GM18907 (cell line): ENCODE results near the gene TRANK1.
A peak's percentile ranks its signal among the peaks of the same experiment; 100 is the strongest.
"Not testable (repeated sequence)": the region's sequence is repeated elsewhere in the genome, so short reads cannot be mapped to it uniquely, and the experiment has no call there.

Experiments
- ATAC-seq: cut with Tn5 transposase; IDR thresholded peaks from one replicate; pipeline ENCODE4 v1.9.1; 2021; ENCODE audit warnings: mild to moderate bottlenecking, moderate library complexity; ENCODE audit not compliant: unreplicated experiment

The TRANK1 gene

GRCh38 chr3:36923523-36923943 is 21.3 kb downstream of the TRANK1 start:
- ATAC-seq: no peak

GRCh38 chr3:36920884-36921567 is 23.8 kb downstream of the TRANK1 start:
- no peak for ATAC-seq

- no peak for ATAC-seq
These were observed 25.3 kb downstream of the TRANK1 start for GRCh38 chr3:36919439-36920160.

- peak; percentile 83 for ATAC-seq
These were observed 26.8 kb downstream of the TRANK1 start for GRCh38 chr3:36918050-36918449.

- ATAC-seq: peak; percentile 96
These were observed 32.7 kb downstream of the TRANK1 start for GRCh38 chr3:36911990-36912804.

- no peak for ATAC-seq
These were observed 35.2 kb downstream of the TRANK1 start for GRCh38 chr3:36909666-36910065.

- ATAC-seq: no peak
These were observed 35.7 kb downstream of the TRANK1 start for GRCh38 chr3:36909181-36909580.

GRCh38 chr3:36908647-36909180 is 36.1 kb downstream of the TRANK1 start:
- ATAC-seq: no peak

- ATAC-seq: peak; percentile 30
These were observed 36.8 kb downstream of the TRANK1 start for GRCh38 chr3:36907911-36908646.

GRCh38 chr3:36906504-36907149 is 38.2 kb downstream of the TRANK1 start:
- no peak for ATAC-seq

- ATAC-seq: no peak
These were observed 39.3 kb downstream of the TRANK1 start for GRCh38 chr3:36905545-36905944.

- no peak for ATAC-seq
These were observed 40.2 kb downstream of the TRANK1 start for GRCh38 chr3:36904641-36905040.

GRCh38 chr3:36904065-36904464 is 40.8 kb downstream of the TRANK1 start:
- ATAC-seq: not testable (repeated sequence)

- ATAC-seq: no peak
These were observed 41.6 kb downstream of the TRANK1 start for GRCh38 chr3:36903119-36903882.

GRCh38 chr3:36901588-36901987 is 43.3 kb downstream of the TRANK1 start:
- ATAC-seq: no peak

GRCh38 chr3:36900474-36901443 is 44.1 kb downstream of the TRANK1 start:
- no peak for ATAC-seq

GRCh38 chr3:36895496-36896409 is 49.1 kb downstream of the TRANK1 start:
- no peak for ATAC-seq
